NCI-H748 (cell line): ENCODE results near the gene POLD2.

Source experiments
- DNase-seq: peaks from one replicate; lab custom pipeline; 2025; ENCODE audit not compliant: unreplicated experiment; lab: John Stamatoyannopoulos, UW

The POLD2 gene

DNA sequence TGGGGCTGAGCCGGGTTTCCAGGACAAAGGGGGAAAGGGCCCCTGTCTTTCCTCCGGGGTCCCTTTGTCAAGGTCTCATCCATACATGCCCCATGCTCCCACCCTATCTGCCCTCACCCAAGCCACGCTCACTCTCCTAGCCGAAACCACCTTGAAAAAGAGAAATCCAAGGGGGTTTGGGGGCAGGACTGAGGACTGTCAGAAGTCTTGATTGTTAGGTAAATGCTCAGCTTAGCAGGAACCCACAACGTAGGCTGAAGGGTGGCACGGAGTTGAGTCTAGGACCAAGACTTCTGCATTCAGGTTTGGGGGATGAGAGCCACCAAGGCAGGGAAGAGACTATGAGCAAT, 57.3 kb downstream of the POLD2 start:
- DNase-seq: no peak

DNA sequence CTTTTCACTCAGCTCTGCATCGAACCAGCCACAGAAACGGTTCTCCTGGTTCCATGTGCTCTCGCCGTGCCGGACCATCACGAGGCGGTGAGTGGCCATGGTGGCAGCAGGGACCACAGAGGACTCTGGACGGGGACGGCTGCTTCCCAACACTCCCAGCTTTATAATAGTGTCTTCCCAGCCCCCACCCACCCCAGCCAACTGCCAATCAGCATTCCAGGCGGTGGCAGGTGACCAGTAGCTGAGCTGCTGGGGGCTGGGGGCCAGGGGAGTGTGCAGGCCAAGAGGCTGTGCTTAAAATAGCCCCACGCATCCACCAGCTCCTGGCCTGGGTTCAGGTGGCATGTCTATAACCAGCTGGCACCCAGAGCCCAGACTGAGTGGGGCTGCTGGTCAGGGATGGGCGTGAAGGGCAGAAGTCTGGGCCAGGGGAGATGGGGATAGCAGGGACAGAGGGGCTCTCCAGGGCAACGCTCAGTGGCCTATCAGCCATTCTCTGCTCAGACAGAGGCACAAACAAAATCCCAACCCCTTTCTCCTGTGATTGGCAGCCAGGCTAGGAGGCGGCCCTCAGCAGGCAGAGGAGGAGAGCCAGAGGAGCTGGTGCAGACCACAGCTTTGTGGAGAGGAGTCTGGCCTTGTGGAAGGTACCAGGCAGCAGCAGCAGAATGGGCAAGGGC, 57.8 kb downstream of the POLD2 start, which contains the start of gene PGAM2:
TSS of gene PGAM2 (minus strand) at position 137 of the 680 bp plus-strand sequence. CDS start at position 99, 38 bp downstream.
- peak; percentile 77 for DNase-seq

DNA sequence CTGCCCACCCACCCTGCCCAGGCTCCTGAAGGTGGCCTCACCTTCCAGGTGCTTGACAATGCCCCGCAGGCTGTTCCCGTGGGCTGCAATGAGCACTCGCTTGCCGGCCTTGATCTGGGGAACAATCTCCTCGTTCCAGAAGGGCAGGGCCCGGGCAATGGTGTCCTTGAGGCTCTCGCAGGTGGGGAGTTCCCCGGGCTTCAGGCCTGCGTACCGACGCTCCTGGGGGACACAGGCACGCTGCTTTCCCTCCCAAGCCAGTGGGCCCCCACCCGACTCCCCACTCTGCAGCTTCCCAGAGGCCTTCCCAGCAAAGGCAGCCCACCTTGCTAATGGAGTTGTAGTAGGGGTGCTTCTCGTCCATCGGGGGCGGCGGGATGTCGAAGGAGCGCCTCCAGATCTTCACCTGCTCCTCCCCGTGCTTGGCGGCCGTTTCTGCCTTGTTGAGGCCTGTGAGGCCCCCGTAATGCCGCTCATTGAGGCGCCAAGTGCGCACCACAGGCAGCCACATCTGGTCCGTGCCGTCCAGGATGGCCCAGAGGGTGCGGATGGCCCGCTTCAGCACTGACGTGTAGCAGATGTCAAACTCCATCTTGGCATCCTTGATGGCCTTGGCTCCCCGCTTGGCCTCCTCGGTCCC, 58.4 kb downstream of the POLD2 start:
- peak; percentile 28 for DNase-seq
